Ammon's horn (tissue), 1 donor: ENCODE results near the gene DDX1.
A peak's percentile ranks its signal among the peaks of the same experiment; 100 is the strongest.

Experiments
- DNase-seq: peaks from one replicate; pipeline ENCODE4 v3.0.0-alpha.2; 2016; ENCODE audit warnings: low spot score

DDX1 gene

GRCh38 chr2:15562354-15563031 lies 29.2 kb upstream of the DDX1 start:
- DNase-seq = no peak

GRCh38 chr2:15563227-15564100 lies 28.2 kb upstream of the DDX1 start:
- DNase-seq = no peak

GRCh38 chr2:15565392-15565791 lies 26.3 kb upstream of the DDX1 start:
- no peak for DNase-seq

GRCh38 chr2:15565994-15566671 lies 25.5 kb upstream of the DDX1 start:
- DNase-seq = no peak

- no peak for DNase-seq
Observed at GRCh38 chr2:15566912-15567311, 24.8 kb upstream of the DDX1 start.

GRCh38 chr2:15568874-15569273 lies 22.8 kb upstream of the DDX1 start:
- DNase-seq = no peak

GRCh38 chr2:15570104-15570503 lies 21.6 kb upstream of the DDX1 start:
- DNase-seq = no peak

- DNase-seq = no peak
Observed at GRCh38 chr2:15571729-15572128, 19.9 kb upstream of the DDX1 start.

GRCh38 chr2:15577071-15577735 lies 14.5 kb upstream of the DDX1 start:
- DNase-seq = peak; percentile 93

- DNase-seq = no peak
Observed at GRCh38 chr2:15579641-15580040, 12.0 kb upstream of the DDX1 start.

GRCh38 chr2:15580451-15580850 lies 11.2 kb upstream of the DDX1 start:
- DNase-seq = no peak

GRCh38 chr2:15582710-15583357 lies 8.8 kb upstream of the DDX1 start:
- DNase-seq = no peak

GRCh38 chr2:15583826-15584225 lies 7.8 kb upstream of the DDX1 start:
- DNase-seq = no peak

- DNase-seq = no peak
Observed at GRCh38 chr2:15584316-15584715, 7.4 kb upstream of the DDX1 start.

GRCh38 chr2:15584767-15585469 lies 6.8 kb upstream of the DDX1 start:
- no peak for DNase-seq

GRCh38 chr2:15588329-15588919 lies 3.2 kb upstream of the DDX1 start:
- peak; percentile 54 for DNase-seq

GRCh38 chr2:15591373-15591691 lies 336 bp upstream of the DDX1 start:
- DNase-seq = no peak

- DNase-seq = no peak
Observed at GRCh38 chr2:15593327-15593705, 1.6 kb downstream of the DDX1 start.

- no peak for DNase-seq
Observed at GRCh38 chr2:15594291-15595256, 2.9 kb downstream of the DDX1 start.
